ENCODE data around the gene ILK.

ILK gene

GRCh38 chr11:6574816-6575715, 28.5 kb upstream of the ILK start:
- no peak for DNase-seq (ENCODE audit: low read depth in 2 of 2)

- DNase-seq (ENCODE audit: low read depth in 2 of 2): no peak
Observed at GRCh38 chr11:6576471-6577373, 26.9 kb upstream of the ILK start.

DNA sequence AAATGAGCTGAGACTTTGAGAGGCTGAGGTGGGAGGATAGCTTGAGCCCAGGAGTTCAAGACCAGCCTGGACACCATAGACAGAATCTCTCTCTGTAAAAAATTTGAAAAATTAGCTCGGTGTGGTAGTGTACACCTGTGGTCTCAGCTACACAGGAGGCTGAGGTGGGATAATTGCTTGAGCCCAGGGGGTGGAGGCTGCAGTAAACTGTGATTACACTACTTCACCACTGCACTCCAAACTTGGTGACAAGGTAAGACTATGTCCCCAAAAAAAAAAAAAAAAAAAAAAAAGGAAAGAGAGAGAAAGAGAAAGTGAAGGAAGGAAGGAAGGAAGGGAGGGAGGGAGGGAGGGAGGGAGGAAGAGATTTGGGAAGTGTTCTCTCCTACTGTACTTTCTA, 25.4 kb upstream of the ILK start:
- DNase-seq (ENCODE audit: low read depth in 2 of 2): no peak

DNA sequence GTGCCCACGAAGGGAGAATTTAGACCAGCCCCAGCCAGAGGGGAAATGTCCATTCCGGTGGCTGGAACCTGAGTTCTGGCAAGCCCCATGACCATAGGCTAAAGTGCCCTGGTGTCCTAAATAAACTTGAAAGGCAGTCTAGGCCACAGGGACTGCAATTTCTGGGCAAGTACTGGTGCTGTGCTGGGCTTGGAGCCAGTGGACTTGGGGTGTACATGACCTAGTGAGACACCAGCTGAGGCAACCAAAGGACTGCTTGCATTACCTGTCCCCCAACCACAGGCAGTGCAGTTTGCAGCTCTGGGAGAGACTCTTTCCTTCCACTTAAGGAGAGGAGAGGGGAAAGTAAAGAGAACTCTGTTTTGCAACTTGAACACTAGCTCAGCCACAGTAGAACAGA, 23.9 kb upstream of the ILK start:
- no peak for DNase-seq (ENCODE audit: low read depth in 2 of 2)

DNA sequence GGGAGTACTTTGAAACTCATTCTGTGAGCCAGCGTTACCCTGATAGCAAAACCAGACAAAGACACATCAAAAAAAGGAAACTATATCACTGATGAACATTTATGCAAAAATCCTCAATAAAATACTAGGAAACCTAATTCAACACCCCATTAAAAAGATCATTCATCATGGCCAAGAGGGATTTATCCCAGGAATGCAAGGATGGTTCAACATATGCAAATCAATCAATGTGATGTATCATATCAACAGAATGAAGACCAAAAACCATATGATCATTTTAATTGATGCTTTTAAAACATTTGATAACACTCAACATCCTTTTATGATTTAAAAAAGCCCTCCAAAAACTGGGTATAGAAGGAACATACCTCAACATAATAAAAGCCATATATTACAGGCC, 20.0 kb upstream of the ILK start:
- DNase-seq (ENCODE audit: low read depth in 2 of 2): no peak

DNA sequence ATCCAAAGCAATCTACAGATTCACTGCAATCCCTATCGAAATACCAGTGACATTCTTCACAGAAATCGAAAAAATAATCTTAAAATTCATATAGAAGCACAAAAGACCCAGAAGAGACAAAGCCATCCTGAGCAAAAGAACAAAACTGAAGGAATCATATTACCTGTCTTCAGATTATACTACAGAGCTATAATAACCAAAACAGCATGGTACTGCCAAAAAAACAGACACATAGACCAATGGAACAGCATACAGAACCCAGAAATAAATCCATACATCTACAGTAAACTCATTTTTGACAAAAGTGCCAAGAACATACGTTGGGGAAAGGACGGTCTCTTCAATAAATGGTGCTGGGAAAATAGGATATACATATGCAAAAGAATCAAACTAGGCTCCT, 19.0 kb upstream of the ILK start:
- DNase-seq (ENCODE audit: low read depth in 2 of 2): no peak

- DNase-seq (ENCODE audit: low read depth in 2 of 2): no peak
Observed at GRCh38 chr11:6586434-6587359, 16.9 kb upstream of the ILK start.

DNA sequence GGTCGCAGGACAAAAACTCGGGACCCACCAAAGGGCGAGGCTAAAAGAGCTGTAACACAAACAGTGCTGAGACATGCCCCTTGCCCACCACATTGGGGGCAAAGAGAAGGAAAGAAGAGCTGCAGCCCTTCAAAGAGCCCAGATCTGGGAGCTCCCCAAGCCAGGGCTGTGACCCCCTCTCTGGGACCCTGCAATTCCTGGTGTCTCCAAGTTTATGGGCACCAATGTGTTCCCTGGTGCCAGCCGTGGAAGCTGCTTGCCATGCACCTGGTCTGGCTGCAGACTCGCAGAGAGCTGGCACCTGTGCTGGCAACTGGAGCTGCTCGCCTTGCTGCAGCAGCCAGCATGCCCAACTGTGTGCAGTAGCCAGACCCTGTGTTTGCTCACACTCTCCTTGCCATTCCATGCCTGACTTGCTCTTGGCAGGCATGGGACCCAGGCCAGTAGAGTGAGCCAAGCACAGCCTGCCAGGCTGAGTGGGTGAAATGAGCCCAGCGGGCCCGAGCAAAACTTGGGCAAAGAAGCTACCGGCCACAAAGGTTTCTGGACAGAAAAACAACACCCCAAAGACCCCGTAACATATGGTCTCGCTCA, 16.1 kb upstream of the ILK start:
- DNase-seq (ENCODE audit: low read depth in 2 of 2): no peak

GRCh38 chr11:6588018-6588417, 15.6 kb upstream of the ILK start:
- DNase-seq (ENCODE audit: low read depth in 2 of 2): no peak

DNA sequence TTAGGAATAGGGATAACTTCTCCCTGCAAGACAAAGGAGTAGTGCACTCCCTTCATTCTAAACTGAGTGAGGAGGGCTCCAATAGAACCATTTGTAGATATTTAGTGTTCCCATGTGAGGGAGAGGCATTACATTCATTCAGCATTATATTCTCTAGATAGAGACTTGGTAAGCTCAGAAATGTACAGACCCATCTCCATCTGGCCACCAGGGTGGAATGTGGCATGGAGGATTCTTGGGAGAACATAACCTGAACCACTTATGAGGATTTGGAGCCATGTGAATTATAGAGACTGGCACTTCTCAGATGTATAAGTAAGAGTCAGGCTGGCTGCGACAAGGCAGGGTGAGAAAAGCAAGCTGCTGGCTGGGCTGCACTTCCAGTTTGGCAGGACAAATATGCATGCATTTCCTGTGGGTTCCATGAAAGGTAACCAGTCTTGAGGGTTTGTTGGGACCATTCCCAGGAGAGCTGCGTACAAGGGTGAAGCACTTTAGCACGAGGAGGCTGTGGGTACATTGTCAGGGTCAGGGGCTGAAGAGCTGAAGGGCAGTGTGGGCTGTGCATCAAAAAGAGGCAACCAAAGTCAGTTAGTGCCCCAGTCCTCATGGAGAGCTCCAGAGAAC, 9.3 kb upstream of the ILK start:
- DNase-seq (ENCODE audit: low read depth in 2 of 2): no peak

DNA sequence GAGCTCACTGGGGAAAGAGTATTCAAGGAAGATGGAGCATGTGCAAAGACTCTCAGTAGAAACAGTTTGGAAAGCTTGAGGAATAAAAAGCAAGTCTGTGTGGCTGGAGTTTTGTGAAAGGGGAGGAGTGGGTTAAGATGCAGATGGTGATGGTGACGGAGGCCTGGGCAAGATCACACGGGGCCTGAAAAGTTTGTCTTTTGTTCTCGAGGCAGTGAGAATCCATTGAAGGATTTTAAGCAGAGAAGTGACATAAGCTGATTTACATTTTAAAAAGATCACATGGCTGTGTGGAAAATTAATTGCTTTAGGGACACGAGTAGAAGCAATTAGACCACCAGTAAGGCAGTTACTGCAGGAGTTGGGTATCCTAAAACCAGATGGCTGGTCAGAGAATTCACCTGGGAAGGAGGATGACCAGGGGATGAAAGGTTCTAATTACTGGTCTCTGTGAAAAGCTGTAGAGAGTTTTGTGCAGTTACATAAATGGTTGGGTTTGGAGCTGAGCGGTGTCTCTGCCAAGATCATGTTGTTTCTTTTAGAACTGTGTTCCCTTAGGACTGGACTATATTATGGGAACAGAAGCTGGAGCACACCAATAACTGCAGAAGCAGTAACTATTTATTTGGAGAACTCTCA, 7.2 kb upstream of the ILK start:
- no peak for DNase-seq (ENCODE audit: low read depth in 2 of 2)

DNA sequence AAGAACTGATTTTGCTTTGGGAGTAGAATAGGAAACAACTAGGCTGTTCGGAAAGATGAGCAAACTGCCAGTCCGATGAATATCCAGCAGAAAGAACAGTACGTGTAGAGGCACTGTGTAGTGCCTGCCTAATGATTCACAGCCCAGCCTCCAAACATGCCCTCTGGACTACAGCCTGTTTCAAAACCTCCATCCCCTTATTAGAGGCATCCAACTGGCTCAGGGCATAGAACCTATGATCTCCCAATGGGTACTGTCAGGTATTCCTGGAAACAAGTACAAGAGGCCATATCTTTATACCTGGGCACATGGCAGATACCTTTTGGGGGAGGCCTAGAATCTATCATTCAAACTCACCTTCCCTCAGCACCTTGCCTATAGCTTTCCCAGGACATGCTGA, 5.0 kb upstream of the ILK start:
- DNase-seq (ENCODE audit: low read depth in 2 of 2): no peak

DNA sequence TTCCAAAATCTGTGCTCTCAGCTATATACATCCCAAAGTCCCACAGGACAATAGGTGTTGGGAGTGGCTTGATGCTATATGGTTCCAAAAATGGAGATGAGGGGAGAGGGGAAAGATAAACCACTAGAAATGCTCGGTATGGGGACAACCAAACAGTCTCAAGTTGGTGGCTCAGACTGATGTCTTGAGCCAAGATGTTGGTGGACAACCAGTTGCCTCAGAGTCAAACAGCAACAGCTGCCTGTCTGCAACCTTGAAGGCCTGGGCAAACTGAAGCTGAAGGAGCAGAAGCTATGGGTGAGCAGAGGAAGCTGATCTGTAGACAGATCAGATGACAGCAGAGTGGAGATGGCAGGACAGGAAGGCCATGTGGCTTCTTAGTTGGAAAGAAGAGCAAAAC, 4.1 kb upstream of the ILK start:
- no peak for DNase-seq (ENCODE audit: low read depth in 2 of 2)

- no peak for DNase-seq (ENCODE audit: low read depth in 2 of 2)
Observed at GRCh38 chr11:6599881-6600390, 3.6 kb upstream of the ILK start.

DNA sequence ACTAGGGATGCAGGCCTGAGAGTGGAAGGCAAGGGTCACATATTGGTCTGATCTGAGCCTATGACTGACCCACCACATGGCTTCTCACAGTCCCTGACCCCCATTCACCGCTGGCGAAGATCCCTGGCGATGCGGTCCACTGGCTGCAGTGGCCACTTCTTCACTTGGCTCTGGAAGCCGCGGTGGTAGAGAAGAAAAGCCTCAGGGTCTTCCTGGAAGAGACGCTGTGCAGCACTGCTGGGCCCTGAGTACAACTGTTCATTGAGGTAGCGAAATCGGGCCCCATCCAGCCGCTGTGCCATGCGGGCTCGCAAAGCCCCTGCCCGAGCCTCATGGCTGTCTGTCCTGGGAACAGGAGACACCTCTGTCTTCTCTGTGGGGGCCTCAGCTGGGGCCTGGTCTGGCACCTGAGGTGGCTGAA, 2.5 kb upstream of the ILK start:
- DNase-seq (ENCODE audit: low read depth in 2 of 2): no peak

DNA sequence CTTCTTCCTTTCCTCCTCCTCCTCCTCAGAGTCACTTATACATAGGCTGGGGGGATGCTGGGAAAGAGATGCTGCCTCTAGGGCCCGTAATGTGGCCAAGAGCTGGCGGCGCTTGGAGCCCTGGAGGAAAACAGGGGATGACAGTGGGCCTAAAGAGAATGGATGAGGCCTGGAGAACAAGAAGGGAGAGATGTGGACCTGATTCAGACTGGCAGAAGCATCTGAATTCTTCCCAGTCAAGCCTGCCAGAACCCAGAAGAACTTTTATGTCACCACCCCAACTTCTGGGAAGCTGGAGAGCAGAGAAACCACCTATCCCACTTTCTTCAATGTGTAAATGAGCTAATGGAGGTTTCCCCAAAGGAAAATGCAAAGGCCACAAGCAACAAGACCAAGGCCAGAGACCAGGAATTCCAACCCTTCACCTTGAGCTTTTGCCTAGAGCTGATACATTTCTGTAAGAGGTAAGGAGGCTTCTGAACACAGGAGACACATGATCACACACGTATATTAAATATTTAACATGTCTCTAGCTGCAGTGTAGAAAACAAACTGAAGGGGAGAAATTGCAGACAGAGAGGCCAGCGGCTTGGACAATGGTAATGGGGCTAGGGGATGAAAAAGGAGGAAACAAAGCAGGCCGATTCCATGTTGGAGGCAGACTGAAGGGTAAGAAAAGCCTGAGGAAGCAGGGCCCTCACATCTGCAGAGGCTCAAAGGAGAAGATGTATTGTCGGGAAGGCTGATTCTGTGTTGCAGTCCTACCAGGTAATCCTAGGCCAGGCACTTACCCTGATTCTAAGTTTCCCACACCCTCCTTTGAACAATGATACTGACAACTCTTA, 1.3 kb upstream of the ILK start:
- DNase-seq (ENCODE audit: low read depth in 2 of 2): no peak

- DNase-seq (ENCODE audit: low read depth in 2 of 2): peak in 1 of 2 donors; percentile 16
Observed at GRCh38 chr11:6604081-6604626, 580 bp downstream of the ILK start.

- DNase-seq (ENCODE audit: low read depth in 2 of 2): no peak
Observed at GRCh38 chr11:6604790-6605189, 1.2 kb downstream of the ILK start.

All from activated CD4-positive, alpha-beta T cell treated with anti-CD3 and anti-CD28 coated beads for 24 hours (primary cell).